MM.1S (cell line): ENCODE results near the gene CACNG8.
"Not testable (repeated sequence)": the region's sequence is repeated elsewhere in the genome, so short reads cannot be mapped to it uniquely, and the experiment has no call there.

Experiments used
- DNase-seq: peaks from one replicate; pipeline ENCODE4 v3.0.0-alpha.2; 2015
- H2AFZ ChIP-seq: fragments of 300-600 bp; sonication (generic); 2 replicates; pipeline ENCODE4 v1.6.0; 2016; ENCODE audit warnings: antibody characterized with exemption, low read length
- H3F3A ChIP-seq: fragments of 300-600 bp; sonication (generic); 2 replicates; pipeline ENCODE4 v1.6.1; 2016; ENCODE audit warnings: mild to moderate bottlenecking, antibody characterized with exemption, low read length, moderate library complexity, mixed read lengths; ENCODE audit not compliant: insufficient read depth
- H3K27ac ChIP-seq: fragments of 300-600 bp; sonication (generic); 2 replicates; pipeline ENCODE4 v1.5.1; 2016; ENCODE audit warnings: mild to moderate bottlenecking, low read length
- H3K27me3 ChIP-seq: fragments of 300-600 bp; sonication (generic); replicated peaks from 2 replicates; pipeline ENCODE4 v1.6.0; 2016; ENCODE audit warnings: low read length; ENCODE audit not compliant: insufficient read depth
- H3K36me3 ChIP-seq: fragments of 300-600 bp; sonication (generic); replicated peaks from 2 replicates; pipeline ENCODE4 v1.6.1; 2016; ENCODE audit warnings: mild to moderate bottlenecking, low read length, mixed read lengths; ENCODE audit not compliant: insufficient read depth
- H3K4me1 ChIP-seq: fragments of 300-600 bp; sonication (generic); 2 replicates; pipeline ENCODE4 v1.6.1; 2016; ENCODE audit warnings: low read length, mixed read lengths
- H3K4me2 ChIP-seq: fragments of 300-600 bp; sonication (generic); 2 replicates; pipeline ENCODE4 v1.6.0; 2016; ENCODE audit warnings: low read depth, low read length
- H3K4me3 ChIP-seq: fragments of 300-600 bp; sonication (generic); 2 replicates; pipeline ENCODE4 v1.5.1; 2016; ENCODE audit warnings: low read length, mixed read lengths
- H3K79me2 ChIP-seq: fragments of 300-600 bp; sonication (generic); 2 replicates; pipeline ENCODE4 v1.6.1; 2016; ENCODE audit warnings: mixed run types, low read length, mixed read lengths
- H3K9ac ChIP-seq: fragments of 300-600 bp; sonication (generic); 2 replicates; pipeline ENCODE4 v1.6.1; 2016; ENCODE audit warnings: low read length, mixed read lengths
- H3K9me2 ChIP-seq: fragments of 300-600 bp; sonication (generic); replicated peaks from 2 replicates; pipeline ENCODE4 v1.6.1; 2016; ENCODE audit warnings: mild to moderate bottlenecking, low read length, mixed read lengths; ENCODE audit not compliant: insufficient read depth
- H3K9me3 ChIP-seq: fragments of 300-600 bp; sonication (generic); replicated peaks from 2 replicates; pipeline ENCODE4 v1.6.1; 2016; ENCODE audit warnings: mild to moderate bottlenecking, low read length, mixed read lengths; ENCODE audit not compliant: insufficient read depth
- H4K20me1 ChIP-seq: fragments of 300-600 bp; sonication (generic); 2 replicates; pipeline ENCODE4 v1.6.1; 2016; ENCODE audit warnings: mild to moderate bottlenecking, low read length, moderate library complexity, mixed read lengths; ENCODE audit not compliant: insufficient read depth
- CTCF ChIP-seq: fragments of 300-600 bp; sonication (generic); IDR thresholded peaks from 2 replicates; pipeline ENCODE4 v1.5.1; 2016; ENCODE audit warnings: antibody characterized with exemption, low read length, mixed read lengths
- EZH2 ChIP-seq: fragments of 300-600 bp; sonication (generic); optimal IDR thresholded peaks from 2 replicates; pipeline ENCODE3; 2017; ENCODE audit warnings: low read depth, mild to moderate bottlenecking, antibody characterized with exemption, low read length, mixed read lengths
- EZH2phosphoT487 ChIP-seq: fragments of 300-600 bp; sonication (generic); IDR thresholded peaks from 2 replicates; pipeline ENCODE4 v1.6.1; 2018; ENCODE audit warnings: antibody characterized with exemption, low read length

Gene CACNG8

GRCh38 chr19:54029930-54030490, 67.3 kb downstream of the CACNG8 start:
- H3K79me2 ChIP-seq = no peaks in the 10 kb centered on the region
- H3K4me3 ChIP-seq = no peak overlapping the region
- H3K36me3 ChIP-seq = no peaks in the 10 kb centered on the region
- TF ChIP-seq EZH2 = no peak
- peak; percentile 45 for TF ChIP-seq CTCF
- TF ChIP-seq EZH2phosphoT487 = no peak
- no peaks in the 10 kb centered on the region for H3F3A ChIP-seq
- DNase-seq = peak; percentile 21
- peaks cover 10% of the 10 kb centered on the region; the same call in 1 of the 2 replicates for H3K27me3 ChIP-seq
- no peaks in the 10 kb centered on the region for H4K20me1 ChIP-seq
- no peaks in the 10 kb centered on the region for H3K9me3 ChIP-seq
- H3K27ac ChIP-seq = no peak overlapping the region
- no peaks in the 10 kb centered on the region for H3K9me2 ChIP-seq
- H3K4me2 ChIP-seq = no peak overlapping the region
- no peaks in the 10 kb centered on the region for H3K4me1 ChIP-seq
- H2AFZ ChIP-seq = no peak overlapping the region
- H3K9ac ChIP-seq = no peak overlapping the region

- H3K79me2 ChIP-seq = no peaks in the 10 kb centered on the region
- H3K9me3 ChIP-seq = no peaks in the 10 kb centered on the region
- H3K27me3 ChIP-seq = peaks cover 9% of the 10 kb centered on the region; the same call in 1 of the 2 replicates
- peak overlapping the region; percentile 48 for H3K4me3 ChIP-seq
- H3K4me2 ChIP-seq = peak overlapping the region; percentile 68
- H3K9ac ChIP-seq = no peak overlapping the region
- H3K36me3 ChIP-seq = no peaks in the 10 kb centered on the region
- no peaks in the 10 kb centered on the region for H4K20me1 ChIP-seq
- H3F3A ChIP-seq = no peaks in the 10 kb centered on the region
- no peak overlapping the region for H3K27ac ChIP-seq
- peak; percentile 9 for DNase-seq
- TF ChIP-seq EZH2phosphoT487 (no peak), CTCF (peak; percentile 35), EZH2 (no peak)
- H3K9me2 ChIP-seq = no peaks in the 10 kb centered on the region
- peak overlapping the region; percentile 46; the same call in 1 of the 2 replicates for H2AFZ ChIP-seq
- H3K4me1 ChIP-seq = no peaks in the 10 kb centered on the region
Measured at GRCh38 chr19:54030895-54031586, 68.3 kb downstream of the CACNG8 start.

- Histone ChIP-seq H3K36me3 (no peaks in the 10 kb centered on the region), H3K9me2 (no peaks in the 10 kb centered on the region), H3K79me2 (no peaks in the 10 kb centered on the region), H4K20me1 (no peaks in the 10 kb centered on the region), H3F3A (no peaks in the 10 kb centered on the region), H3K27me3 (peaks cover 25% of the 10 kb centered on the region), H3K9ac (no peak overlapping the region), H3K27ac (no peak overlapping the region), H2AFZ (no peak overlapping the region), H3K4me1 (no peaks in the 10 kb centered on the region), H3K9me3 (no peaks in the 10 kb centered on the region), H3K4me3 (no peak overlapping the region), H3K4me2 (no peak overlapping the region)
- DNase-seq = no peak
- TF ChIP-seq EZH2phosphoT487 (no peak), EZH2 (no peak), CTCF (no peak)
Measured at GRCh38 chr19:54035215-54036178, 72.8 kb downstream of the CACNG8 start.

GRCh38 chr19:54036542-54036941, 73.8 kb downstream of the CACNG8 start:
- H3F3A ChIP-seq, H3K9me2 ChIP-seq, H3K4me3 ChIP-seq, H3K4me1 ChIP-seq, H3K4me2 ChIP-seq, H3K9ac ChIP-seq, H2AFZ ChIP-seq, H3K36me3 ChIP-seq, DNase-seq, H4K20me1 ChIP-seq, H3K27ac ChIP-seq, H3K79me2 ChIP-seq, H3K9me3 ChIP-seq: not testable (repeated sequence)
- peaks cover 31% of the 10 kb centered on the region for H3K27me3 ChIP-seq
